ENCODE data around the gene EMILIN2. TPM values are rescaled to one million over a fixed set of nuclear protein-coding genes. Genes with fewer than 3 reads are reported as not detected.

Gene EMILIN2
- total and polyA plus RNA-seq, 2 of the 8 experiments (the other 6 are each of a cell fraction or from before 2014, with no cell fraction given) = 6.0 to 7.5 TPM

DNA sequence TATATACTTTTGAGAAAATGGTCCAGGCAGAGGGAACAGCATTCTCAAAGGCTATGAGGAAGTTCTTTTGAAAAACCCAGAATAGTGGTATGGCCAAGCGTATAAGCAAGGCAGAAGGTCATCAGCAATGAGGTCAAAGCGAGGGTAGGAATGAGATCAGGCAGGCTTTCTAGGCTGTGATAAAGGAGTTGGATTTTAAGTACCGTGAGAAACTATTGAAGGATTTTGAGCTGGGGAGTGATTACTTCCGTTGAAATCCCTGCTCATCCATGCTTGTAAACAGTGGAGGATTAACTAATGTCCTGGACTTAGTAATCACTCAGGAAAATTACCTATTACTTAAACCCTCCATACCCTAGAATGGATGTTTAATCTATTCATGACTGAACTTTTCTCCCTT, 50.2 kb downstream of the EMILIN2 start (continued):
- TF ChIP-seq, protein P1, sequence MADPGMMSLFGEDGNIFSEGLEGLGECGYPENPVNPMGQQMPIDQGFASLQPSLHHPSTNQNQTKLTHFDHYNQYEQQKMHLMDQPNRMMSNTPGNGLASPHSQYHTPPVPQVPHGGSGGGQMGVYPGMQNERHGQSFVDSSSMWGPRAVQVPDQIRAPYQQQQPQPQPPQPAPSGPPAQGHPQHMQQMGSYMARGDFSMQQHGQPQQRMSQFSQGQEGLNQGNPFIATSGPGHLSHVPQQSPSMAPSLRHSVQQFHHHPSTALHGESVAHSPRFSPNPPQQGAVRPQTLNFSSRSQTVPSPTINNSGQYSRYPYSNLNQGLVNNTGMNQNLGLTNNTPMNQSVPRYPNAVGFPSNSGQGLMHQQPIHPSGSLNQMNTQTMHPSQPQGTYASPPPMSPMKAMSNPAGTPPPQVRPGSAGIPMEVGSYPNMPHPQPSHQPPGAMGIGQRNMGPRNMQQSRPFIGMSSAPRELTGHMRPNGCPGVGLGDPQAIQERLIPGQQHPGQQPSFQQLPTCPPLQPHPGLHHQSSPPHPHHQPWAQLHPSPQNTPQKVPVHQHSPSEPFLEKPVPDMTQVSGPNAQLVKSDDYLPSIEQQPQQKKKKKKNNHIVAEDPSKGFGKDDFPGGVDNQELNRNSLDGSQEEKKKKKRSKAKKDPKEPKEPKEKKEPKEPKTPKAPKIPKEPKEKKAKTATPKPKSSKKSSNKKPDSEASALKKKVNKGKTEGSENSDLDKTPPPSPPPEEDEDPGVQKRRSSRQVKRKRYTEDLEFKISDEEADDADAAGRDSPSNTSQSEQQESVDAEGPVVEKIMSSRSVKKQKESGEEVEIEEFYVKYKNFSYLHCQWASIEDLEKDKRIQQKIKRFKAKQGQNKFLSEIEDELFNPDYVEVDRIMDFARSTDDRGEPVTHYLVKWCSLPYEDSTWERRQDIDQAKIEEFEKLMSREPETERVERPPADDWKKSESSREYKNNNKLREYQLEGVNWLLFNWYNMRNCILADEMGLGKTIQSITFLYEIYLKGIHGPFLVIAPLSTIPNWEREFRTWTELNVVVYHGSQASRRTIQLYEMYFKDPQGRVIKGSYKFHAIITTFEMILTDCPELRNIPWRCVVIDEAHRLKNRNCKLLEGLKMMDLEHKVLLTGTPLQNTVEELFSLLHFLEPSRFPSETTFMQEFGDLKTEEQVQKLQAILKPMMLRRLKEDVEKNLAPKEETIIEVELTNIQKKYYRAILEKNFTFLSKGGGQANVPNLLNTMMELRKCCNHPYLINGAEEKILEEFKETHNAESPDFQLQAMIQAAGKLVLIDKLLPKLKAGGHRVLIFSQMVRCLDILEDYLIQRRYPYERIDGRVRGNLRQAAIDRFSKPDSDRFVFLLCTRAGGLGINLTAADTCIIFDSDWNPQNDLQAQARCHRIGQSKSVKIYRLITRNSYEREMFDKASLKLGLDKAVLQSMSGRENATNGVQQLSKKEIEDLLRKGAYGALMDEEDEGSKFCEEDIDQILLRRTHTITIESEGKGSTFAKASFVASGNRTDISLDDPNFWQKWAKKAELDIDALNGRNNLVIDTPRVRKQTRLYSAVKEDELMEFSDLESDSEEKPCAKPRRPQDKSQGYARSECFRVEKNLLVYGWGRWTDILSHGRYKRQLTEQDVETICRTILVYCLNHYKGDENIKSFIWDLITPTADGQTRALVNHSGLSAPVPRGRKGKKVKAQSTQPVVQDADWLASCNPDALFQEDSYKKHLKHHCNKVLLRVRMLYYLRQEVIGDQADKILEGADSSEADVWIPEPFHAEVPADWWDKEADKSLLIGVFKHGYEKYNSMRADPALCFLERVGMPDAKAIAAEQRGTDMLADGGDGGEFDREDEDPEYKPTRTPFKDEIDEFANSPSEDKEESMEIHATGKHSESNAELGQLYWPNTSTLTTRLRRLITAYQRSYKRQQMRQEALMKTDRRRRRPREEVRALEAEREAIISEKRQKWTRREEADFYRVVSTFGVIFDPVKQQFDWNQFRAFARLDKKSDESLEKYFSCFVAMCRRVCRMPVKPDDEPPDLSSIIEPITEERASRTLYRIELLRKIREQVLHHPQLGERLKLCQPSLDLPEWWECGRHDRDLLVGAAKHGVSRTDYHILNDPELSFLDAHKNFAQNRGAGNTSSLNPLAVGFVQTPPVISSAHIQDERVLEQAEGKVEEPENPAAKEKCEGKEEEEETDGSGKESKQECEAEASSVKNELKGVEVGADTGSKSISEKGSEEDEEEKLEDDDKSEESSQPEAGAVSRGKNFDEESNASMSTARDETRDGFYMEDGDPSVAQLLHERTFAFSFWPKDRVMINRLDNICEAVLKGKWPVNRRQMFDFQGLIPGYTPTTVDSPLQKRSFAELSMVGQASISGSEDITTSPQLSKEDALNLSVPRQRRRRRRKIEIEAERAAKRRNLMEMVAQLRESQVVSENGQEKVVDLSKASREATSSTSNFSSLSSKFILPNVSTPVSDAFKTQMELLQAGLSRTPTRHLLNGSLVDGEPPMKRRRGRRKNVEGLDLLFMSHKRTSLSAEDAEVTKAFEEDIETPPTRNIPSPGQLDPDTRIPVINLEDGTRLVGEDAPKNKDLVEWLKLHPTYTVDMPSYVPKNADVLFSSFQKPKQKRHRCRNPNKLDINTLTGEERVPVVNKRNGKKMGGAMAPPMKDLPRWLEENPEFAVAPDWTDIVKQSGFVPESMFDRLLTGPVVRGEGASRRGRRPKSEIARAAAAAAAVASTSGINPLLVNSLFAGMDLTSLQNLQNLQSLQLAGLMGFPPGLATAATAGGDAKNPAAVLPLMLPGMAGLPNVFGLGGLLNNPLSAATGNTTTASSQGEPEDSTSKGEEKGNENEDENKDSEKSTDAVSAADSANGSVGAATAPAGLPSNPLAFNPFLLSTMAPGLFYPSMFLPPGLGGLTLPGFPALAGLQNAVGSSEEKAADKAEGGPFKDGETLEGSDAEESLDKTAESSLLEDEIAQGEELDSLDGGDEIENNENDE (IDR thresholded peaks at IDR 0.05; ENCODE audit: insufficient replicate concordance, low read length) = no peak
- no peak for TF ChIP-seq POLR2AphosphoS5 (IDR thresholded peaks at IDR 0.05; ENCODE audit: low read depth, low read length)
- TF ChIP-seq USF2 (IDR thresholded peaks at IDR 0.05; ENCODE audit: low read length) = no peak
- no peak for TF ChIP-seq GABPA (IDR thresholded peaks at IDR 0.05; ENCODE audit: borderline replicate concordance, insufficient read depth, low read length)
- no peak for TF ChIP-seq NRF1 (IDR thresholded peaks at IDR 0.05; ENCODE audit: low read depth, low read length)
- TF ChIP-seq SUZ12 (IDR thresholded peaks at IDR 0.05; ENCODE audit: low read length) = no peak
- TF ChIP-seq CBX8 (IDR thresholded peaks at IDR 0.05; ENCODE audit: borderline replicate concordance, low read depth, low read length) = no peak
- TF ChIP-seq SIX5 (IDR thresholded peaks at IDR 0.05; ENCODE audit: low read depth, low read length) = no peak
